Endodermal cell (in vitro differentiated cells): ENCODE measurements around the gene RAB4A. TPM values are rescaled to one million over a fixed set of nuclear protein-coding genes. Genes with fewer than 3 reads are reported as not detected.
"Not testable (repeated sequence)": the region's sequence is repeated elsewhere in the genome, so short reads cannot be mapped to it uniquely, and the experiment has no call there.

Experiments used
- DNase-seq: peaks from one replicate; pipeline ENCODE4 v3.0.0-alpha.2; 2017
- H3K27ac ChIP-seq: 2 replicates; pipeline ENCODE4 v1.5.1; 2013; ENCODE audit warnings: mild to moderate bottlenecking, low read depth, low read length, moderate library complexity
- H3K27me3 ChIP-seq: 2 replicates; pipeline ENCODE4 v1.6.1; 2013; ENCODE audit warnings: mild to moderate bottlenecking, low read length, moderate library complexity; ENCODE audit not compliant: insufficient read depth, control insufficient read depth, poor library complexity, severe bottlenecking
- H3K36me3 ChIP-seq: 2 replicates; pipeline ENCODE4 v1.7.0; 2013; ENCODE audit warnings: mild to moderate bottlenecking, low read length, moderate library complexity; ENCODE audit not compliant: control insufficient read depth, insufficient read depth
- H3K4me1 ChIP-seq: one replicate; pipeline ENCODE4 v1.7.0; 2013; ENCODE audit warnings: low read length; ENCODE audit not compliant: control insufficient read depth, insufficient read depth
- H3K4me3 ChIP-seq: 2 replicates; pipeline ENCODE4 v1.5.1; 2013; ENCODE audit warnings: mild to moderate bottlenecking, low read length, moderate library complexity
- H3K9ac ChIP-seq: 2 replicates; pipeline ENCODE4 v1.6.1; 2013; ENCODE audit warnings: mild to moderate bottlenecking, low read length, moderate library complexity; ENCODE audit not compliant: poor library complexity, severe bottlenecking; ENCODE audit errors: extremely low read depth
- H3K9me3 ChIP-seq: 2 replicates; pipeline ENCODE4 v1.6.1; 2013; ENCODE audit warnings: mild to moderate bottlenecking, low read length, moderate library complexity; ENCODE audit not compliant: control insufficient read depth
- H3K27ac Mint-ChIP-seq: 2 replicates; pipeline ENCODE4 v1.8.0; 2020; ENCODE audit warnings: mixed read lengths
- H3K27me3 Mint-ChIP-seq: 2 replicates; pipeline ENCODE4 v1.8.0; 2021; ENCODE audit warnings: mild to moderate bottlenecking, mixed read lengths; ENCODE audit not compliant: insufficient read depth
- H3K36me3 Mint-ChIP-seq: 2 replicates; pipeline ENCODE4 v1.8.0; 2020; ENCODE audit warnings: low read depth, mixed read lengths
- H3K4me1 Mint-ChIP-seq: 2 replicates; pipeline ENCODE4 v1.8.0; 2020; ENCODE audit warnings: mixed read lengths
- H3K4me3 Mint-ChIP-seq: 2 replicates; pipeline ENCODE4 v1.8.0; 2020; ENCODE audit warnings: mild to moderate bottlenecking, moderate library complexity, mixed read lengths
- H3K9me3 Mint-ChIP-seq: 2 replicates; pipeline ENCODE4 v1.8.0; 2020; ENCODE audit warnings: mild to moderate bottlenecking, mixed read lengths
- whole genome bisulfite sequencing, 2 experiments: methylation state at CpG; one replicate each; pipeline versions ENCODE4 v1.1.5 to v1.1.7; 2013; ENCODE audit warnings: missing lambda C conversion rate in 2 of 2, mixed read lengths in 1 of 2; ENCODE audit not compliant: insufficient coverage in 1 of 2, insufficient read length in 1 of 2; 5-methylcytosine and 5-hydroxymethylcytosine counted together
- total RNA-seq, 2 donors: library from RNA; stranded (reverse); fragmentation: NEBNext Ultra II Directional in 1 of 2; extraction: Animal tissue kit (Norgen Biotek cat#: 25700) in 1 of 2; gene quantifications; 2 replicates in 1 of 2; 3 replicates in 1 of 2; pipeline ENCODE4 v1.2.1, GENCODE V29; 2021
- TF ChIP-seq, protein P1 (sequence below): fragments of 200-600 bp; sonication (generic); conservative IDR thresholded peaks from 2 replicates; pipeline ENCODE4 v1.5.0; 2021; ENCODE audit warnings: antibody characterized with exemption, mild to moderate bottlenecking

RAB4A gene
- total RNA-seq, 2 donors from 2014 or later = 46.2 to 48.9 TPM

DNA sequence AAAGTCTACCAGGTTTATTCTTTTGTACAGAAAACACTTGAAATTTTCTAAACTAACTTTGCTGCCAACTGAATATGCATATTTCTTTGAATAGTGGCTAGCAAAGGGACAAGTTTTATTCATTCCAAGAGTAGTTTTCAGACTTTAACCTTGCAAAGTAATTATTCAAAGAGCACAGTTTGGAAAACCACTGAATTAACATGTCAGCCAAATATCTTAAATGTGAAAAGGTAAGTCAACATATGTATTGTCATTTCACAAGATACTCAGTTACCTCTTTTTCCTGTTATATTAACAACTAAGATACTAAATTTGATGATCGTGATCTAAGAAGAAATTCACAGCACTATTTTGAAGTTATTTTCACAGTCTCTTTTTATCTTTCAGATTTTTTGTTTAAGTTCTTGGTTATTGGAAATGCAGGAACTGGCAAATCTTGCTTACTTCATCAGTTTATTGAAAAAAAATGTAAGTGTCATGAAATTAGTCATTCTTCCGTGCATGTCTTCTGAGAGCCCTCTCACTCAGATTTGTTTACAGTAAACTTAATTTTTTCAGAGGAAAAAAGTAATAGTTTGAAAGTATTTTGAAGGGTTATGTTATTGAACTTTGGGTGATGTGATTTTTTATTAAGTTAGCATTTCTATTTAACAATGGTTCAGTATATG, 15.3 kb downstream of the RAB4A start:
- Mint-ChIP-seq H3K9me3 (peaks cover 1% of the 10 kb centered on the region), H3K36me3 (peaks cover 25% of the 10 kb centered on the region), H3K4me3 (no peak overlapping the region), H3K27me3 (no peaks in the 10 kb centered on the region), H3K4me1 (peaks cover 5% of the 10 kb centered on the region), H3K27ac (no peak overlapping the region)
- no peak for DNase-seq
- TF ChIP-seq, protein P1, sequence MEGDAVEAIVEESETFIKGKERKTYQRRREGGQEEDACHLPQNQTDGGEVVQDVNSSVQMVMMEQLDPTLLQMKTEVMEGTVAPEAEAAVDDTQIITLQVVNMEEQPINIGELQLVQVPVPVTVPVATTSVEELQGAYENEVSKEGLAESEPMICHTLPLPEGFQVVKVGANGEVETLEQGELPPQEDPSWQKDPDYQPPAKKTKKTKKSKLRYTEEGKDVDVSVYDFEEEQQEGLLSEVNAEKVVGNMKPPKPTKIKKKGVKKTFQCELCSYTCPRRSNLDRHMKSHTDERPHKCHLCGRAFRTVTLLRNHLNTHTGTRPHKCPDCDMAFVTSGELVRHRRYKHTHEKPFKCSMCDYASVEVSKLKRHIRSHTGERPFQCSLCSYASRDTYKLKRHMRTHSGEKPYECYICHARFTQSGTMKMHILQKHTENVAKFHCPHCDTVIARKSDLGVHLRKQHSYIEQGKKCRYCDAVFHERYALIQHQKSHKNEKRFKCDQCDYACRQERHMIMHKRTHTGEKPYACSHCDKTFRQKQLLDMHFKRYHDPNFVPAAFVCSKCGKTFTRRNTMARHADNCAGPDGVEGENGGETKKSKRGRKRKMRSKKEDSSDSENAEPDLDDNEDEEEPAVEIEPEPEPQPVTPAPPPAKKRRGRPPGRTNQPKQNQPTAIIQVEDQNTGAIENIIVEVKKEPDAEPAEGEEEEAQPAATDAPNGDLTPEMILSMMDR = no peak
- Histone ChIP-seq H3K27ac (no peak overlapping the region), H3K4me1 (no peaks in the 10 kb centered on the region), H3K9ac (no peak overlapping the region), H3K27me3 (no peaks in the 10 kb centered on the region), H3K4me3 (no peak overlapping the region), H3K9me3 (no peaks in the 10 kb centered on the region), H3K36me3 (peaks cover 29% of the 10 kb centered on the region)
- 97% methylated on average over 2 of the region's 2 CpGs; no CpG with 5 or more reads in 1 of the 2 experiments for WGBS, 2 experiments

DNA sequence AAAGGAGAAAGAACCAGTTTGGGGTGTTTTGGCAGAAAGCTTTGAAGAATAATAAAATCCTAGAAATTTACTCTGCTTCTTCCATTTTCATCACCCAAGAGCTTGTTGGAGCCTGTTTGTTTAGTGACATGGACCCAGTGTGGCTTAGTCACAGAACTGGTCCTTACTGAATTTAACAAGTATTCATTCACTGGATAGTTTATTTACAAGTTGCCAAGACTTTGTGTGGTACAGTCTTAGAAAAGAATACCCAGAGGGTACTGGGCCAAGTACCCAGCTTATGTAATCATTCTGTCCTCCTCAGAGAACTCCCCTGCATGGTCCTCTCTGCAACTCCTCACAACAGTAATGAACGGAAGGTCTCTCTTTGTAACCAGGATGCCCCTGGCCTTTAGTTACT, 16.4 kb downstream of the RAB4A start:
- Mint-ChIP-seq H3K27me3 (no peaks in the 10 kb centered on the region), H3K36me3 (peaks cover 30% of the 10 kb centered on the region), H3K4me3 (no peak overlapping the region), H3K9me3 (peaks cover 5% of the 10 kb centered on the region), H3K4me1 (peaks cover 5% of the 10 kb centered on the region), H3K27ac (no peak overlapping the region)
- DNase-seq = no peak
- TF ChIP-seq, protein P1 = no peak
- no peaks in the 10 kb centered on the region for H3K4me1 ChIP-seq
- H3K9me3 ChIP-seq = no peaks in the 10 kb centered on the region
- no peak overlapping the region for H3K27ac ChIP-seq
- H3K9ac ChIP-seq = no peak overlapping the region
- WGBS, 2 experiments = 83 to 100% methylated on average over 1 of the region's 1 CpG
- no peaks in the 10 kb centered on the region for H3K27me3 ChIP-seq
- no peak overlapping the region for H3K4me3 ChIP-seq
- H3K36me3 ChIP-seq = peaks cover 33% of the 10 kb centered on the region

DNA sequence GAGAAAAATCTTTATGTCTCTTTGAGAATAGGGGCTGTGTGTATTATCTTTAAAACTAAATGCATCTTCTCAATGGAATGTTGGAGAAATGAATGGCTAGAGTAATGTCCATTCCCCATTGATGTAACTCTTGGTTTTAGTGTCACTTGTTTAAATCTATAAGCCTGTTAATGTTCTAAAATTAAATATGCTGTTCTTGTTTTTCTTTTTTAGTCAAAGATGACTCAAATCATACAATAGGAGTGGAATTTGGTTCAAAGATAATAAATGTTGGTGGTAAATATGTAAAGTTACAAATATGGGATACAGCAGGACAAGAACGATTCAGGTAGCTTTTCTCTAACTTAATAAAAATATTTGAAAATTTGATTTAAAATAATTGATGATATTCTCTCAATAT, 17.6 kb downstream of the RAB4A start:
- TF ChIP-seq, protein P1 = no peak
- no peak overlapping the region for H3K4me3 ChIP-seq
- no peaks in the 10 kb centered on the region for H3K27me3 ChIP-seq
- H3K4me3 Mint-ChIP-seq = no peak overlapping the region
- no peak overlapping the region for H3K9ac ChIP-seq
- H3K36me3 Mint-ChIP-seq = peaks cover 30% of the 10 kb centered on the region
- DNase-seq = no peak
- no CpG with 5 or more reads among the region's 1 CpG for WGBS, 2 experiments
- H3K27ac Mint-ChIP-seq = no peak overlapping the region
- H3K4me1 Mint-ChIP-seq = peaks cover 5% of the 10 kb centered on the region
- H3K27ac ChIP-seq = no peak overlapping the region
- H3K4me1 ChIP-seq = no peaks in the 10 kb centered on the region
- no peaks in the 10 kb centered on the region for H3K27me3 Mint-ChIP-seq
- H3K9me3 Mint-ChIP-seq = peaks cover 5% of the 10 kb centered on the region
- no peaks in the 10 kb centered on the region for H3K9me3 ChIP-seq
- H3K36me3 ChIP-seq = peaks cover 33% of the 10 kb centered on the region

DNA sequence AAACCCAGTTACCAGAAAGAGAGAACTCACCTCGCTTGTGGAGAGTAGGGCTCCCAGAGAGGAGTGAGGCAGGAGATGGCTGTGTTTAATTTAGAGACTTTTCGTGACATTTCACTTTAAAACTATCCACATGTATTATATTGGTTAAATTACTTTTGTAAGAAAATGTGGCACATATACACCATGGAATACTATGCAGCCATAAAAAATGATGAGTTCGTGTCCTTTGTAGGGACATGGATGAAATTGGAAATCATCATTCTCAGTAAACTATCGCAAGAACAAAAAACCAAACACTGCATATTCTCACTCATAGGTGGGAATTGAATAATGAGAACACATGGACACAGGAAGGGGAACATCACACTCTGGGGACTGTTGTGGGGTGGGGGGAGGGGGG, 20.8 kb downstream of the RAB4A start:
- H3K4me3 Mint-ChIP-seq, H3K4me3 ChIP-seq, H3K27me3 Mint-ChIP-seq, H3K4me1 Mint-ChIP-seq, H3K9me3 ChIP-seq, H3K9me3 Mint-ChIP-seq, H3K27me3 ChIP-seq, H3K27ac ChIP-seq, DNase-seq, H3K27ac Mint-ChIP-seq, H3K4me1 ChIP-seq, H3K9ac ChIP-seq: not testable (repeated sequence)
- peaks cover 33% of the 10 kb centered on the region for H3K36me3 ChIP-seq
- 91 to 100% methylated on average over 1 of the region's 4 CpGs for WGBS, 2 experiments
- H3K36me3 Mint-ChIP-seq = peaks cover 30% of the 10 kb centered on the region
